ENCODE data around the gene CROCC2.

GRCh38 chr2:241030883-241031282 lies 124.7 kb downstream of the CROCC2 start:
- TF ChIP-seq, protein P1, sequence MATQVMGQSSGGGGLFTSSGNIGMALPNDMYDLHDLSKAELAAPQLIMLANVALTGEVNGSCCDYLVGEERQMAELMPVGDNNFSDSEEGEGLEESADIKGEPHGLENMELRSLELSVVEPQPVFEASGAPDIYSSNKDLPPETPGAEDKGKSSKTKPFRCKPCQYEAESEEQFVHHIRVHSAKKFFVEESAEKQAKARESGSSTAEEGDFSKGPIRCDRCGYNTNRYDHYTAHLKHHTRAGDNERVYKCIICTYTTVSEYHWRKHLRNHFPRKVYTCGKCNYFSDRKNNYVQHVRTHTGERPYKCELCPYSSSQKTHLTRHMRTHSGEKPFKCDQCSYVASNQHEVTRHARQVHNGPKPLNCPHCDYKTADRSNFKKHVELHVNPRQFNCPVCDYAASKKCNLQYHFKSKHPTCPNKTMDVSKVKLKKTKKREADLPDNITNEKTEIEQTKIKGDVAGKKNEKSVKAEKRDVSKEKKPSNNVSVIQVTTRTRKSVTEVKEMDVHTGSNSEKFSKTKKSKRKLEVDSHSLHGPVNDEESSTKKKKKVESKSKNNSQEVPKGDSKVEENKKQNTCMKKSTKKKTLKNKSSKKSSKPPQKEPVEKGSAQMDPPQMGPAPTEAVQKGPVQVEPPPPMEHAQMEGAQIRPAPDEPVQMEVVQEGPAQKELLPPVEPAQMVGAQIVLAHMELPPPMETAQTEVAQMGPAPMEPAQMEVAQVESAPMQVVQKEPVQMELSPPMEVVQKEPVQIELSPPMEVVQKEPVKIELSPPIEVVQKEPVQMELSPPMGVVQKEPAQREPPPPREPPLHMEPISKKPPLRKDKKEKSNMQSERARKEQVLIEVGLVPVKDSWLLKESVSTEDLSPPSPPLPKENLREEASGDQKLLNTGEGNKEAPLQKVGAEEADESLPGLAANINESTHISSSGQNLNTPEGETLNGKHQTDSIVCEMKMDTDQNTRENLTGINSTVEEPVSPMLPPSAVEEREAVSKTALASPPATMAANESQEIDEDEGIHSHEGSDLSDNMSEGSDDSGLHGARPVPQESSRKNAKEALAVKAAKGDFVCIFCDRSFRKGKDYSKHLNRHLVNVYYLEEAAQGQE (IDR thresholded peaks at IDR 0.05; ENCODE audit: insufficient replicate concordance, low read depth) = no peak
- TF ChIP-seq POLR2AphosphoS5 (IDR thresholded peaks at IDR 0.05; ENCODE audit: low read depth) = no peak

Data from HL-60 (cell line).